Coronary artery (tissue), 2 donors: Measurements from ENCODE around the gene STX17.

Source experiments
- DNase-seq: peaks from one replicate; pipeline ENCODE4 v3.0.0-alpha.2; 2017; ENCODE audit warnings: low spot score
- H3K27ac ChIP-seq, 2 donors: fragments of 200-600 bp; sonication (generic); one replicate each; pipeline ENCODE4 v1.5.1; 2016 to 2019
- H3K4me3 ChIP-seq: fragments of 200-600 bp; sonication (generic); 2 replicates; pipeline ENCODE4 v1.5.1; 2016; ENCODE audit warnings: mild to moderate bottlenecking, moderate library complexity
- TF ChIP-seq, protein P1 (sequence below): fragments of 200-600 bp; sonication (generic); IDR thresholded peaks from one replicate; pipeline ENCODE4 v1.5.1; 2019; ENCODE audit warnings: antibody characterized with exemption

The STX17 gene

DNA sequence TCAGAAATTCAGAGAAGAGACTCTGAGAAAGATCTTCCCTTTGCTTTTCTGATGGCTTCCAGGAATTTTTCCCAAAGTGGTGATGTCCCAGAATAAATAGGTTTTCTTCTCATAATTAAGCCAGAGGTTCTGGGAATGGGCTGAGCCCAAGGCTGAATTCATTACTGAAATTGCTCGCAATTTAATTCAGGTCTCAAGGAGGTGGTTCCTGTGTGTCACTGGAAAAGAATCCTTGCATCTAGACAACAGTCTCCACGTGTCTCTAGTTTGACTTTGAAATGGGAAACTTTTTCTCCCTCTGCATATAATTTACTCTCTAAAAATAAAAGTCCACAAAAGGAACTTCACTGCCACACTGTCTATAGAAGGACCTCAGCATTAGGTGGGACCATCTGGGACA, 27.8 kb upstream of the STX17 start:
- H3K27ac ChIP-seq: no peak overlapping the region
- no peak overlapping the region for H3K4me3 ChIP-seq
- TF ChIP-seq, protein P1, sequence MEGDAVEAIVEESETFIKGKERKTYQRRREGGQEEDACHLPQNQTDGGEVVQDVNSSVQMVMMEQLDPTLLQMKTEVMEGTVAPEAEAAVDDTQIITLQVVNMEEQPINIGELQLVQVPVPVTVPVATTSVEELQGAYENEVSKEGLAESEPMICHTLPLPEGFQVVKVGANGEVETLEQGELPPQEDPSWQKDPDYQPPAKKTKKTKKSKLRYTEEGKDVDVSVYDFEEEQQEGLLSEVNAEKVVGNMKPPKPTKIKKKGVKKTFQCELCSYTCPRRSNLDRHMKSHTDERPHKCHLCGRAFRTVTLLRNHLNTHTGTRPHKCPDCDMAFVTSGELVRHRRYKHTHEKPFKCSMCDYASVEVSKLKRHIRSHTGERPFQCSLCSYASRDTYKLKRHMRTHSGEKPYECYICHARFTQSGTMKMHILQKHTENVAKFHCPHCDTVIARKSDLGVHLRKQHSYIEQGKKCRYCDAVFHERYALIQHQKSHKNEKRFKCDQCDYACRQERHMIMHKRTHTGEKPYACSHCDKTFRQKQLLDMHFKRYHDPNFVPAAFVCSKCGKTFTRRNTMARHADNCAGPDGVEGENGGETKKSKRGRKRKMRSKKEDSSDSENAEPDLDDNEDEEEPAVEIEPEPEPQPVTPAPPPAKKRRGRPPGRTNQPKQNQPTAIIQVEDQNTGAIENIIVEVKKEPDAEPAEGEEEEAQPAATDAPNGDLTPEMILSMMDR: no peak
- DNase-seq: no peak

DNA sequence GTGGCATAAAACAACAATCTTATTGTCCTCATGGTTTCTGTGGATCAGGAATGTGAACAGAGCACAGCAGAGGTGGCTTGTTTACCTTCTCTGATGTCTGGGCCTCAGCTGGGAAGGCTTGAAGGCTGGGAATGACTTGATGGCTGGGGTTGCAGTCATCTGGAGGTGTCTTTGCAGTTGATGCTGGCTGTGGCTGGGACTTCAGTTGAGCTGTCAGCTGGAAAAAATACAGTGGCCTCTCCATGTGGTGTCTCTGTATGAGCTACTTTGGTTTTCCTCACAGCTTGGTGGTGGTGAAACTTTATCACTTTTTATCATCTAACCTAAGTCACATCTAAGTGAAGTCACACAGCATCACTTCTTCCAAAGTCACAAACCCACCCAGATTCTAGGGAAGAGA, 24.7 kb upstream of the STX17 start:
- H3K27ac ChIP-seq: no peak overlapping the region
- TF ChIP-seq, protein P1: no peak
- DNase-seq: no peak
- H3K4me3 ChIP-seq: no peak overlapping the region

DNA sequence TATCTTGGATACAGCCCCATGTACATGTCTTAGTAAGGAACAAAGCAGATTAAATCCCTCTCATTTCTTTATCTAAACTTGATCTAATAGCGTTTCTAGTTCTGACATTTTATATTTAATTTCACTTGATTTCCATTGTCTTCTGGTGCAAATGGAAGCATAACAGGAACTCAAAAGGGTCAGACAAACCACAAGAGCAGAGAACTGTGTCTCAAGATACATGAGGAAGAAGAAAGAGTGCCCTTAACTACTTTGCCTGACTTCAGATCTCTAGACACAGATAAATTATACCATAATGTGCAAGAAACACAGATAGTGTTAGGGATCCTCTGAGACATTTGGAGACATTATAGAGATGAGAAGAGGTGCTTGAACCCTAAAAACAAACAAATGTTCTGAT, 20.7 kb upstream of the STX17 start:
- TF ChIP-seq, protein P1: no peak
- no peak overlapping the region for H3K27ac ChIP-seq

DNA sequence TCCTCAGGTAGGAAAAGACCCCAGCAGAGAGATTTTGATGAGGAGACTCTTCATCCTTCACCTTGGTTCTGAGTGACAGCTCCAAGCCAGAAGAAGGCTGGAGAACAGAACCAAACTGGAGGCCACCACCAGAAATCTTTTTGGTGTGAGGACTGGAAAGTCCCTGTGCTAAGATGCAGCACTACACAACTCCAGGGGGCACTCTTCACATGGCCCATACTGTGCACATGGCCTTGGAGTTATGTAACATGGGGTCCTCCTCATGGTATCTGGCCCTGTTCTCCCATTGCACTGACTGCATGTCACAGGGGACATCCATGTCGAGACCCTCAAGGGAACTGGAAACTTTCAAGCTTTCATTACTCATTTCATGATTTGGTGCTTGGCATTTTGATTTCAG, 17.3 kb upstream of the STX17 start:
- no peak overlapping the region for H3K27ac ChIP-seq
- DNase-seq: no peak
- H3K4me3 ChIP-seq: no peak overlapping the region
- TF ChIP-seq, protein P1: no peak

More for the DNA sequence above, 20.7 kb upstream of the STX17 start:
- no peak overlapping the region for H3K4me3 ChIP-seq
- DNase-seq: no peak

DNA sequence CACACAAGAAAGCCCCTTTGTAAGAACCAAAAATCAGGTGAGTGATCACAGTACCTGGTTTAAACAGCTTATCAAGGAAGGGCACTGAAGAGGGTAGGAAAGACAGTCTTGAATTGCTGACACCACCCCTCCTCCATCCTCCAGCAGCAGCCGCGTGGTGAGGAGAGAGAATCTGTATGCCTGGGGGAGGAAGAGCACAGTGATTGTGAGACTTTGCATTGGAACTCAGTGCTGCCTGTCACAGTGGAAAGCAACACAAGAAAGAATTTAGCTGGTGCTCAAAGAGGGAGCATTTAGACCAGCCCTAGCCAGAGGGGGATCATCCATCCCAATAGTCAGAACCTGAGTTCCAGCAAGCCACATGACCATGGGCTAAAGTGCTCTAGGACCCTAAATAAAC, 11.6 kb upstream of the STX17 start:
- DNase-seq: no peak
- H3K27ac ChIP-seq: no peak overlapping the region
- no peak overlapping the region for H3K4me3 ChIP-seq
- TF ChIP-seq, protein P1: no peak

DNA sequence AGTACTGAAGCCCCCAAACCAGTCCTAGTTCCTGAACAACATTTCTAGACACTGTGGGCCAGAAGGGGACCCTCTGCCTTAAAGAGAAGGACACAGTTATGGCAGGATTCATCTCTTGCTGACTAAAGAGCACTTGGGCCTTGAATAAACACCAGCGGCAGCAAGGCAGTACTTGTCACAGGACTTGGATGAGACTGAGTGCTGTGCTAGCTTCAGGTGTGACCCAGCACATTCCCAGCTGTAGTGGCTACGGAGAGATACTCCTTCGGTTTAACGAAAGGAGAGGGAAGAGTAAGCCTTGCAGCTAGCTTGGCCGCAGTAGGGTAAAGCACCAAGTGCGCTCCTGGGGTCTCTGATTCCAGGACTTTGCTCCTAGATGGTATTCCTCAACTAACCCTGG, 10.9 kb upstream of the STX17 start:
- no peak for DNase-seq
- TF ChIP-seq, protein P1: no peak
- Histone ChIP-seq H3K4me3 (no peak overlapping the region), H3K27ac (no peak overlapping the region)

DNA sequence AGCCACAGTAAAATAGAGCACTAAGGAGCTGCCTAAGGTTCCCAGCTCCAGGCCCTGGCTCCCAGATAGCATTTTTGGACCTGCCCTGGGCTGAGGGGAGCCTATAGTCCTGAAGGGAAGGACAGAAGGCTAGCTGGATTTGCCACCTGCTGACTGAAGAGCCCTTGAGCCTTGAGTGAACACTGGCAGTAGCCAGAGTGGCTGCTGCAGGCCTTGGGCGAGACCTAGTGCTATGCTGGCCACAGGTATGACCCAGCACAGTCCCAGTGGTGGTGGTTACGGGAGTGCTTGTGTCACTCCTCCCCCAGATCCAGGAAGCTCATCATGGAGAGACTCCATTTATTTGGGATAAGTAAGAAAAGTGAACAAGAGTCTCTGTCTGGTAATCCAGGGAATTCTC, 10.3 kb upstream of the STX17 start:
- no peak overlapping the region for H3K4me3 ChIP-seq
- TF ChIP-seq, protein P1: no peak
- H3K27ac ChIP-seq: no peak overlapping the region
- no peak for DNase-seq
